Right atrium auricular region (tissue), 2 donors: Measurements from ENCODE around the gene HOXB9. TPM values are rescaled to one million over a fixed set of nuclear protein-coding genes. Genes with fewer than 3 reads are reported as not detected.

Experiments used
- DNase-seq: peaks from one replicate; pipeline ENCODE4 v3.0.0-alpha.2; 2019; ENCODE audit warnings: low spot score
- H3K27ac ChIP-seq, 2 donors: fragments of 200-600 bp; sonication (generic); 1 replicate in 1 of 2; 2 replicates in 1 of 2; pipeline ENCODE4 v1.5.1; 2016 to 2019
- H3K27me3 ChIP-seq, 2 donors: fragments of 200-600 bp; sonication (generic); one replicate each; pipeline versions ENCODE4 v1.5.1 to v1.6.0; 2017 to 2019
- H3K36me3 ChIP-seq: fragments of 200-600 bp; sonication (generic); one replicate; pipeline ENCODE4 v1.5.1; 2016
- H3K4me1 ChIP-seq, 2 donors: fragments of 200-600 bp; sonication (generic); one replicate each; pipeline versions ENCODE4 v1.5.1 to v1.6.0; 2017 to 2019
- H3K4me3 ChIP-seq, 2 donors: fragments of 200-600 bp; sonication (generic); 1 replicate in 1 of 2; 2 replicates in 1 of 2; pipeline ENCODE4 v1.5.1; 2017 to 2019; ENCODE audit warnings: mild to moderate bottlenecking in 1 of 2, moderate library complexity in 1 of 2
- H3K9me3 ChIP-seq, 2 donors: fragments of 200-600 bp; sonication (generic); one replicate each; pipeline ENCODE4 v1.5.1; 2019
- CTCF ChIP-seq, 2 donors: fragments of 200-600 bp; sonication (generic); IDR thresholded peaks; one replicate each; pipeline ENCODE4 v1.5.1; 2019; ENCODE audit warnings: antibody characterized with exemption in 2 of 2
- total RNA-seq, 2 donors: library from RNA; depleted of rRNA; stranded (reverse); fragments of >200 nt; gene quantifications; one replicate each; pipeline ENCODE4 v1.1.0, GENCODE V29; 2016

Gene HOXB9
- total RNA-seq, 2 donors from 2014 or later, result not detected

GRCh38 chr17:48641541-48642058, 15.4 kb upstream of the HOXB9 start:
- no peak for TF ChIP-seq CTCF (IDR thresholded peaks at IDR 0.05)
- Histone ChIP-seq H3K4me1 (peaks cover 0 to 5% of the 10 kb centered on the region in 2 donors), H3K27me3 (peaks cover 33 to 44% of the 10 kb centered on the region in 2 donors), H3K9me3 (no peaks in the 10 kb centered on the region), H3K27ac (no peak overlapping the region), H3K4me3 (no peak overlapping the region), H3K36me3 (no peaks in the 10 kb centered on the region)
- no peak for DNase-seq

GRCh38 chr17:48640858-48641180, 14.7 kb upstream of the HOXB9 start:
- no peak overlapping the region for H3K27ac ChIP-seq
- no peaks in the 10 kb centered on the region for H3K4me1 ChIP-seq
- no peak for TF ChIP-seq CTCF (IDR thresholded peaks at IDR 0.05)
- no peak for DNase-seq
- H3K36me3 ChIP-seq, result no peaks in the 10 kb centered on the region
- H3K4me3 ChIP-seq, result no peak overlapping the region
- H3K27me3 ChIP-seq, result peaks cover 33 to 46% of the 10 kb centered on the region in 2 donors
- no peaks in the 10 kb centered on the region for H3K9me3 ChIP-seq

- TF ChIP-seq CTCF (IDR thresholded peaks at IDR 0.05), result no peak
- Histone ChIP-seq H3K4me3 (no peak overlapping the region), H3K9me3 (no peaks in the 10 kb centered on the region), H3K27ac (no peak overlapping the region), H3K27me3 (peaks cover 39 to 52% of the 10 kb centered on the region in 2 donors), H3K4me1 (no peaks in the 10 kb centered on the region), H3K36me3 (no peaks in the 10 kb centered on the region)
- DNase-seq, result no peak
Measured at GRCh38 chr17:48639982-48640857, 14.1 kb upstream of the HOXB9 start.

- H3K36me3 ChIP-seq, result no peaks in the 10 kb centered on the region
Measured at GRCh38 chr17:48639136-48639535, 13.0 kb upstream of the HOXB9 start.

More at GRCh38 chr17:48639136-48639535, 13.0 kb upstream of the HOXB9 start:
- Histone ChIP-seq H3K4me3 (no peak overlapping the region), H3K27ac (no peak overlapping the region), H3K4me1 (peaks cover 0 to under 1% of the 10 kb centered on the region in 2 donors), H3K9me3 (no peaks in the 10 kb centered on the region), H3K27me3 (peaks cover 42 to 59% of the 10 kb centered on the region in 2 donors)
- no peak for DNase-seq
- TF ChIP-seq CTCF (IDR thresholded peaks at IDR 0.05), result no peak
